HepG2 (cell line): ENCODE measurements around the gene NUDT22. TPM values are rescaled to one million over a fixed set of nuclear protein-coding genes. Genes with fewer than 3 reads are reported as not detected.

Experiments used
- ATF1 ChIP-seq: IDR thresholded peaks from 2 replicates; pipeline ENCODE4 v1.6.1; 2016; ENCODE audit warnings: mild to moderate bottlenecking, control low read depth
- FOXK1 ChIP-seq: sonication (generic); formaldehyde crosslinking; IDR thresholded peaks from 2 replicates; pipeline ENCODE4 v1.4.0; 2020; ENCODE audit warnings: low read depth, missing genetic modification reagents, borderline replicate concordance
- HNRNPUL1 ChIP-seq: fragments of 200-400 bp; formaldehyde crosslinking; IDR thresholded peaks from 2 replicates; pipeline ENCODE4 v1.6.1; 2017; ENCODE audit warnings: low read depth, mild to moderate bottlenecking, low read length, moderate library complexity
- HOXD1 ChIP-seq: sonication (generic); formaldehyde crosslinking; IDR thresholded peaks from 2 replicates; pipeline ENCODE4 v1.5.0; 2020; ENCODE audit warnings: missing genetic modification reagents
- NONO ChIP-seq, 2 experiments: fragments of 450-650 bp in 1 of 2; sonication (generic) in 1 of 2; formaldehyde crosslinking in 1 of 2; IDR thresholded peaks in 1 of 2; conservative IDR thresholded peaks in 1 of 2; 2 replicates each; pipeline versions ENCODE4 v1.6.1 to v1.8.0; 2017 to 2022; ENCODE audit warnings: mild to moderate bottlenecking in 1 of 2, missing genetic modification reagents in 1 of 2, moderate library complexity in 1 of 2
- PCBP2 ChIP-seq: fragments of 200-400 bp; formaldehyde crosslinking; optimal IDR thresholded peaks from 2 replicates; pipeline ENCODE3; 2018; ENCODE audit warnings: low read length, low read depth; ENCODE audit not compliant: poor library complexity, severe bottlenecking
- TAF15 ChIP-seq: fragments of 200-400 bp; formaldehyde crosslinking; IDR thresholded peaks from one replicate; pipeline ENCODE4 v1.6.1; 2018; ENCODE audit warnings: mild to moderate bottlenecking, low read depth, low read length; ENCODE audit not compliant: poor library complexity, severe bottlenecking
- TARDBP ChIP-seq: sonication (generic); formaldehyde crosslinking; IDR thresholded peaks from 2 replicates; pipeline ENCODE4 v1.8.0; 2022; ENCODE audit warnings: mild to moderate bottlenecking, missing genetic modification reagents
- ZNF34 ChIP-seq: sonication (generic); formaldehyde crosslinking; IDR thresholded peaks from 2 replicates; pipeline ENCODE4 v1.4.0; 2020; ENCODE audit warnings: mild to moderate bottlenecking, missing genetic modification reagents, borderline replicate concordance
- ZNF484 ChIP-seq: sonication (generic); formaldehyde crosslinking; IDR thresholded peaks from 2 replicates; pipeline ENCODE4 v1.5.1; 2020; ENCODE audit warnings: mild to moderate bottlenecking, low read depth, missing genetic modification reagents, borderline replicate concordance
- ZNF547 ChIP-seq: sonication (generic); formaldehyde crosslinking; IDR thresholded peaks from 2 replicates; pipeline ENCODE4 v1.5.1; 2020; ENCODE audit warnings: mild to moderate bottlenecking, missing genetic modification reagents
- ZZZ3 ChIP-seq: sonication (generic); formaldehyde crosslinking; IDR thresholded peaks from 2 replicates; pipeline ENCODE4 v1.4.0; 2020; ENCODE audit warnings: missing genetic modification reagents, mild to moderate bottlenecking, borderline replicate concordance
- polyA plus RNA-seq, 8 experiments: library from polyadenylated mRNA; depleted of rRNA in 3 of 8; stranded (reverse) in 7 of 8; unstranded in 1 of 8; fragments of >200 nt; fragmentation: Illumina TruSeq in 4 of 8; extraction: Trizol in 4 of 8; gene quantifications; 2 replicates each; pipeline versions ENCODE4 v1.2.1 to v1.2.3, GENCODE V29; 2011 to 2016; ENCODE audit warnings: low read depth in 4 of 8, missing spikeins in 1 of 8, mixed read lengths in 1 of 8; ENCODE audit not compliant: insufficient read depth in 1 of 8
- total RNA-seq, 5 experiments: library from RNA; depleted of rRNA; stranded (reverse); fragments of >200 nt; fragmentation: Illumina TruSeq; extraction: Trizol; gene quantifications; 2 replicates each; pipeline ENCODE4 v1.2.3, GENCODE V29; 2016; ENCODE audit warnings: low read depth in 1 of 5
- TF ChIP-seq, protein P1 (sequence below): sonication (generic); formaldehyde crosslinking; IDR thresholded peaks from 2 replicates; pipeline ENCODE4 v1.9.0; 2021; ENCODE audit warnings: missing genetic modification reagents, borderline replicate concordance
- TF ChIP-seq, protein P2 (sequence below): sonication (generic); formaldehyde crosslinking; IDR thresholded peaks from 2 replicates; pipeline ENCODE4 v1.4.0; 2020; ENCODE audit warnings: missing genetic modification reagents, borderline replicate concordance

The NUDT22 gene
- total and polyA plus RNA-seq, 2 of the 13 experiments (the other 11 are each of a cell fraction or from before 2014, with no cell fraction given) = 33.5 to 39.8 TPM

DNA sequence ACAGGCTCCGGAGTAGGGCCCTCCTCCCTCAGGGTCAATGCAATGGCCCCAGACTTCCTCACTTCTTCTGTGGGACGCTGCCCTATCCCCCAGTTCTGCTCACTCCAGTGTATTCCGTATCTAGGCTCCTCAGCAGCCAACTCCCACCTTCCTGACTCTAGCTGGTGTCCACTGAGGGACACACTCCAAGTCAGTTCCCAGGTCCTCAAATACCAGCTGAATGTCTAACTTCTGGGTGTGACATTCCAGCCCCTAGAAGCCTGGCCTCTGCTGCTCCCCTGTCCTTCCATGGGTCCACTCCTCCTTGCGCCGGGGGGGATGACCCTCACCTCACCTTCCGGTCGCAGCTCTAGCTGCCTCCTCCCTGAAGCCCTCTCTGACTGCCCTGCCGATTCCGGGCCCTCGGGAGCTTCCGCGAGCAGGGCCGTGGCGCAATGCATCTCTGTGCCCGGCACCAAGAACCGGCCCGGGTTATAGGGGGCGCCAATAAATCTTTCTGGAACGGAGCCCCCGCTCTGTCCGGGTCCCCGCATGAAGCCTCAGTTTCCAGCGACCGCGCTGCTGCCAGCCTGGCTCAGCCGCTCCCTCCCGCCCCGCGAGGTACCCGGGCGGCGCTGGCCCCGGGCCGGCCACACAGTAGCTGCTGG is 42.9 kb downstream of the NUDT22 start (continued):
- TF ChIP-seq ZZZ3 (CRISPR knock-in tag) (no peak), HNRNPUL1 (no peak), TAF15 (no peak), FOXK1 (CRISPR knock-in tag) (no peak), HOXD1 (no peak), ATF1 (CRISPR knock-in tag) (no peak), ZNF34 (CRISPR knock-in tag) (no peak), NONO (IDR thresholded peaks at IDR 0.05) (no peak), NONO (CRISPR knock-in tag; conservative IDR thresholded peaks at IDR 0.05) (no peak; the same call in 1 of the 2 replicates), ZNF484 (no peak), PCBP2 (no peak), ZNF547 (CRISPR knock-in tag) (no peak), TARDBP (no peak)
- TF ChIP-seq, protein P1, sequence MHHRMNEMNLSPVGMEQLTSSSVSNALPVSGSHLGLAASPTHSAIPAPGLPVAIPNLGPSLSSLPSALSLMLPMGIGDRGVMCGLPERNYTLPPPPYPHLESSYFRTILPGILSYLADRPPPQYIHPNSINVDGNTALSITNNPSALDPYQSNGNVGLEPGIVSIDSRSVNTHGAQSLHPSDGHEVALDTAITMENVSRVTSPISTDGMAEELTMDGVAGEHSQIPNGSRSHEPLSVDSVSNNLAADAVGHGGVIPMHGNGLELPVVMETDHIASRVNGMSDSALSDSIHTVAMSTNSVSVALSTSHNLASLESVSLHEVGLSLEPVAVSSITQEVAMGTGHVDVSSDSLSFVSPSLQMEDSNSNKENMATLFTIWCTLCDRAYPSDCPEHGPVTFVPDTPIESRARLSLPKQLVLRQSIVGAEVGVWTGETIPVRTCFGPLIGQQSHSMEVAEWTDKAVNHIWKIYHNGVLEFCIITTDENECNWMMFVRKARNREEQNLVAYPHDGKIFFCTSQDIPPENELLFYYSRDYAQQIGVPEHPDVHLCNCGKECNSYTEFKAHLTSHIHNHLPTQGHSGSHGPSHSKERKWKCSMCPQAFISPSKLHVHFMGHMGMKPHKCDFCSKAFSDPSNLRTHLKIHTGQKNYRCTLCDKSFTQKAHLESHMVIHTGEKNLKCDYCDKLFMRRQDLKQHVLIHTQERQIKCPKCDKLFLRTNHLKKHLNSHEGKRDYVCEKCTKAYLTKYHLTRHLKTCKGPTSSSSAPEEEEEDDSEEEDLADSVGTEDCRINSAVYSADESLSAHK (CRISPR knock-in tag) = no peak
- TF ChIP-seq, protein P2, sequence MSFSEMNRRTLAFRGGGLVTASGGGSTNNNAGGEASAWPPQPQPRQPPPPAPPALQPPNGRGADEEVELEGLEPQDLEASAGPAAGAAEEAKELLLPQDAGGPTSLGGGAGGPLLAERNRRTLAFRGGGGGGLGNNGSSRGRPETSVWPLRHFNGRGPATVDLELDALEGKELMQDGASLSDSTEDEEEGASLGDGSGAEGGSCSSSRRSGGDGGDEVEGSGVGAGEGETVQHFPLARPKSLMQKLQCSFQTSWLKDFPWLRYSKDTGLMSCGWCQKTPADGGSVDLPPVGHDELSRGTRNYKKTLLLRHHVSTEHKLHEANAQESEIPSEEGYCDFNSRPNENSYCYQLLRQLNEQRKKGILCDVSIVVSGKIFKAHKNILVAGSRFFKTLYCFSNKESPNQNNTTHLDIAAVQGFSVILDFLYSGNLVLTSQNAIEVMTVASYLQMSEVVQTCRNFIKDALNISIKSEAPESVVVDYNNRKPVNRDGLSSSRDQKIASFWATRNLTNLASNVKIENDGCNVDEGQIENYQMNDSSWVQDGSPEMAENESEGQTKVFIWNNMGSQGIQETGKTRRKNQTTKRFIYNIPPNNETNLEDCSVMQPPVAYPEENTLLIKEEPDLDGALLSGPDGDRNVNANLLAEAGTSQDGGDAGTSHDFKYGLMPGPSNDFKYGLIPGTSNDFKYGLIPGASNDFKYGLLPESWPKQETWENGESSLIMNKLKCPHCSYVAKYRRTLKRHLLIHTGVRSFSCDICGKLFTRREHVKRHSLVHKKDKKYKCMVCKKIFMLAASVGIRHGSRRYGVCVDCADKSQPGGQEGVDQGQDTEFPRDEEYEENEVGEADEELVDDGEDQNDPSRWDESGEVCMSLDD (CRISPR knock-in tag) = no peak
- TF ChIP-seq, all 625 proteins: peak for 71
